AG09309 (cell line): ENCODE results near the gene PRCD.
A peak's percentile ranks its signal among the peaks of the same experiment; 100 is the strongest.

Experiments used
- DNase-seq: peaks from one replicate; pipeline ENCODE4 v3.0.0-alpha.2; 2010; ENCODE audit warnings: low read depth
- H3K4me3 ChIP-seq: 2 replicates; pipeline ENCODE4 v1.5.1; 2011; ENCODE audit warnings: mild to moderate bottlenecking, low read depth, low read length, moderate library complexity; ENCODE audit not compliant: control insufficient read depth
- TF ChIP-seq, protein P1 (sequence below): IDR thresholded peaks from 2 replicates; pipeline ENCODE4 v1.5.1; 2011; ENCODE audit warnings: mild to moderate bottlenecking, low read depth, low read length, inconsistent platforms; ENCODE audit not compliant: insufficient read depth, control insufficient read depth; ENCODE audit errors: missing control alignments

The PRCD gene

DNA sequence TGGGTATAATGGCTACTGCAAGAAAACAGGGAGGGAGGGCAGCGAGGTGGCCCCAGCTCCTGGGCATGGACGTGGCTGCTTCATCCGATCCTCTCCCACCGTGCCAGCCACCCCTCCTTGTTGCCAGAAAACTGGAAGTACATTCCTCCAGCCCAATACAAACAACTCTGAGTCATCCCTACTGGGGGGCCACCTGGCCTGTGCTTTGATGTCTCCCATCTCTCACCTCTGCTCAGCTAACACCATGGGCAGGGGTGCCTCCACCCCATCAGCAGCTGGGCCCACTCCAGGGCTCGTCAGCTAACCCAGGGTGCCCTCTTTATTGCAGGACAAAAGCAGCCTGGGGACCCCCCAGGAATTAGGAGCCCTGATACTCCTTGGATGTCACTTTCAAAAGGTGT is 40.6 kb upstream of the PRCD start:
- H3K4me3 ChIP-seq: no peak overlapping the region
- DNase-seq: no peak
- TF ChIP-seq, protein P1, sequence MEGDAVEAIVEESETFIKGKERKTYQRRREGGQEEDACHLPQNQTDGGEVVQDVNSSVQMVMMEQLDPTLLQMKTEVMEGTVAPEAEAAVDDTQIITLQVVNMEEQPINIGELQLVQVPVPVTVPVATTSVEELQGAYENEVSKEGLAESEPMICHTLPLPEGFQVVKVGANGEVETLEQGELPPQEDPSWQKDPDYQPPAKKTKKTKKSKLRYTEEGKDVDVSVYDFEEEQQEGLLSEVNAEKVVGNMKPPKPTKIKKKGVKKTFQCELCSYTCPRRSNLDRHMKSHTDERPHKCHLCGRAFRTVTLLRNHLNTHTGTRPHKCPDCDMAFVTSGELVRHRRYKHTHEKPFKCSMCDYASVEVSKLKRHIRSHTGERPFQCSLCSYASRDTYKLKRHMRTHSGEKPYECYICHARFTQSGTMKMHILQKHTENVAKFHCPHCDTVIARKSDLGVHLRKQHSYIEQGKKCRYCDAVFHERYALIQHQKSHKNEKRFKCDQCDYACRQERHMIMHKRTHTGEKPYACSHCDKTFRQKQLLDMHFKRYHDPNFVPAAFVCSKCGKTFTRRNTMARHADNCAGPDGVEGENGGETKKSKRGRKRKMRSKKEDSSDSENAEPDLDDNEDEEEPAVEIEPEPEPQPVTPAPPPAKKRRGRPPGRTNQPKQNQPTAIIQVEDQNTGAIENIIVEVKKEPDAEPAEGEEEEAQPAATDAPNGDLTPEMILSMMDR: no peak

DNA sequence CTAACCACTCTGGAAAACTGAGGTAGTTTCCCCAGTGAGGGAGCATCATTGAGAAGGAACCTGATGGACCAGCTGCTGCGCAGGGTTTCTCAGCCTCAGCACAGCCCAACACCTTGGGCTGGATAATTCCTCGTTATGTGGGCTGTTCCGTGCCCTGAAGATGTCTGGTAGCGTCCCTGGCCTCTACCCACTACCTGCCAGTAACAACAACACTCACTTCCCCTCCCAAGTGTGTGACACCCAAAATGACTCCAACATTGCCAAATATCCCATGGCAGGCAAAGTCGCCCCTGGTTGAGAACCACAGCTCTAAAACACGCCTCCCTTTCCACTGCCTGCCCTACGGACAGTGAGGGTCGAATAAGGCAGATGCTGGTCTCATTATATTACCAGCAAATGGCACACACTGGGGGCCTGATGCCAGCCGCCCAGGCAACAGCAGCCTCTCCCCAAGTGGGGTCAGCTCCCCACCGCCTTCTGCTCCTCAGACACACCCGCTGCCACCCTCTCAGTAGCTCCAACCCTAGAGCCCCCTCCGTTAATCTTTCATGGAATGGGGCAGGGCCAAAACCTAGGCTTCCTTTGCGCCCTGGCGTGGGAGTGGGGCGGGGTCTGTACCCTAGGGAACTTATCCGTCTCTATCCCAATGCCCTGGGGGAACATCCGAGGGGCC is 39.6 kb upstream of the PRCD start:
- H3K4me3 ChIP-seq: peak overlapping the region; percentile 44
- DNase-seq: no peak
- TF ChIP-seq, protein P1: no peak

DNA sequence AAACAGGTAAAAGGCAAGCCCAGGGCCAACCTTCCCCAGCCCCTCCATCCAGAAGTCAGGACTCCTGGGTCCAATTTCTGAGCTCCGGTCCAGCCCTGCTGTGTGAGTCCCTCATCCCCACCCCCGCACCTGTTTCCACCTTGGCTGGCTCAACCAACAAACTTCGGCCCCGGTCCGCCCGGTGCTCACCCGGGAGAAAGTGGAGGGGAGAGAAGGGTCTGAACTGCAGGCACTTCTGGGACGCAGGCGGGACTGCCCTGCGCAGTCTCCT is 39.2 kb upstream of the PRCD start:
- TF ChIP-seq, protein P1: no peak
- H3K4me3 ChIP-seq: peak overlapping the region; percentile 44
- DNase-seq: no peak

DNA sequence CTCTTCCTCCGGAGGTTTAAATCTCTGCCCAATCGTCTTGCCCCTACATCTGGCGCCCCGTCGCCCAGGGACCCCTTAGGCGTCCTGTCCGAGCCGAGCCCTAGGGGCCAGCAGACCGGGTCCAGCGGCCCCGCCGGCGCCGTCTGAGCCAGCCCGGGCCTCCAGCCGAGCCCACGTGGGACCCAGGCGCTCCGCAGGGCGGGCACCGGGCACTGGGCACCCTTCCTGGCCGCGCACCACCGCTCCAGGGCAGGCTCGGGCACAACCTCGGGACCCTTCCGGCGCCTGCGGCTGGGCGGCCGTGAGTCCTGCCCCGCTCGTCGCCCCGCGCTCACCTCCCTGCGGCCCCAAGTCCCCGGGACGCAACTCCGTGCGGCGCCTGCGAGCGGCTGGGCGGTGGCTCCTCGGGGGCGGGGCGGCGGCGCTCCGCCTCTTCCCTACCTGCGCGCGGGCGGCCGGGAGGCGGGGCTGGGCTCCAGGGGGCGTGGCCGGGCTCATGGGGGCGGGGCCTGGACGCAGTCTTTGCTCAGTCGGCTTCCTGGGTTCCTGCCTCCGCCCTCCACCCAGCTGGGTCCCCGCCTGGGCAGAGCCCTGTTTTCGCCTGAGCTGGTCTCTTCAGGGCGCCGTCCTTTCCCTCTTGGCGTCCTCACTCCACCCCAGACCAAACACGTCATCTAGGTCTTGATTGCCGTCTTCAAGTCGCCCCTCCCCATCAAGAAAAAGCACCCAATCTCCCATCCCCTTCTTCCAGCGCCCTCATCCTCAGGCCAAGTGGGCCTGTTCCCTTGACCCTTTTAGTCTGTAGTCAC is 38.6 kb upstream of the PRCD start, which contains the start of gene RHBDF2:
Gene RHBDF2, minus strand, starts transcription at position 406 of the 809 bp plus-strand sequence. CDS start 19,899 bp downstream, outside the sequence.
- peak within 1 kb of the TSS; percentile 44 for H3K4me3 ChIP-seq
- DNase-seq: no peak

DNA sequence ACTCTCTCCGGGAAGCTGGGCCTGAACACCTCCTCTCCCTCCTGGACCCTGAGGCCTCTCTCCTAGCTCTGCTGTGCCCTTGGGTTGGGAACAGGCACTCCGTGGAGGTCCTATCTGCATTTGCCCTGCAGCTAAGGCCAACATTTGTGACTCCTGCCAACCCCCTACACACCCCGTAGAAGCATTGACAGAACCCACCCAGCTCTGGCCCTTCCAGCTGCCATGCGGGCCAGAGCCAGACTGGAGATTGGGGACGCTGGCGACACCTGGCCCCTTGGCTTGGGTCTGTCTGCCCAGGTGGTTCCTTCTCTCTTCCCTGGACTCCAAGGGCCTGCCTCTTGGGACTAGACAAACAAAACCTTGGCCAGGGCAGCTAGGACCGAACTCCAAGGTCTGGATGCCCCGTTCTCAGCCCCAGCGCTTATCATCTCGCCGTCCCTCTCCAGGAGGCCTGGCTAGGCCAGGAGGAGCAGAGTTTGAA is 38.0 kb upstream of the PRCD start:
- no peak for DNase-seq
- TF ChIP-seq, protein P1: no peak
- peak overlapping the region; percentile 44 for H3K4me3 ChIP-seq

More for the DNA sequence above, 38.6 kb upstream of the PRCD start, which contains the start of gene RHBDF2:
- TF ChIP-seq, protein P1: no peak

DNA sequence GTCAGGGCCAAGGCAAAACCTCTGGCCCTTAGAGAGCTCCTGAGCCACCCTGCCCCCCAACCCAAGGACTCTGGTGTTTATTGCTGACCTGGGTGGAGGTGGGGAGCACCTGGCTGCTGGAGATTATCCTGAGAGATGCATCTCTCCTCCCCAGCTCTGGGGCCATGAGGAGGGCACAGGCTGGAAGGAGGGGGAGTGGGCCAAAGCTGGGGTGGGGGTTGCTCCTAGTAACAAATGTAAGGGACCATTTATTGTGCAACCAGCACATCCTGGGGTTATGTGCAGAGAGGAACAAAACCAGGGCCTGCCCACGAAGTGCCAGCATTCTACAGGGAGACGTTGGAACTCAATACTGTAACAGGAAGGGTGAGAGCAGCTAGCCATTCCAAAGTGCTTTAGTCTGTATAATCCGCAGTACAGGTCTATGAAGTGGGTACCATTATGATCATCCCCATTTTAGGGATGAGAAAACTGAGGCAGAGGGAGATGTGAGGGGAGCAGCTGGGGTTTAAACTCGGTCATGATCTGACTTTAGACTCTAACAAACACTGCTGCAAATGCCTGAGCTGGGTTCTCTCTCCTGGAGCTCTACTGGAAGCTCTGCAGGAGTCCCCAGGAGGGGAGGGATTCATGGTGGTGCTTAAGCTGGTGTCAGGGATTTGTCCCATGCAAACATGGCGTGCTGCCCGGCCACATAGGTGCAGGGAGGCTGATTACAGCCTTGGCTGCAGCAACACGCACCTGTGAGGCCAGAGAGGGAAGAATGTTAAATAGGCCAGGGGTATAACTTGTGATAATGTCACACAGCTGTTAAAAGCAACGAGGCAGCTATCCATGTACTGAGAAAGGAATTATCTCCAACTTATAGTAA is 37.3 kb upstream of the PRCD start:
- TF ChIP-seq, protein P1: no peak
- H3K4me3 ChIP-seq: no peak overlapping the region
- DNase-seq: no peak
